Measurements from ENCODE around the gene S100A13. TPM values are rescaled to one million over a fixed set of nuclear protein-coding genes. Genes with fewer than 3 reads are reported as not detected.
"Not testable (repeated sequence)": the region's sequence is repeated elsewhere in the genome, so short reads cannot be mapped to it uniquely, and the experiment has no call there.

S100A13 gene
- polyA plus RNA-seq, 4 donors = 133 to 184 (median 160) TPM

GRCh38 chr1:153575497-153575896 lies 51.8 kb downstream of the S100A13 start:
- DNase-seq (ENCODE audit: low read depth in 4 of 4, low spot score in 2 of 4) = not testable (repeated sequence)

- not testable (repeated sequence) for DNase-seq (ENCODE audit: low read depth in 4 of 4, low spot score in 2 of 4)
Observed at GRCh38 chr1:153575081-153575491, 52.2 kb downstream of the S100A13 start.

- DNase-seq (ENCODE audit: low read depth in 4 of 4, low spot score in 2 of 4) = no peak
Observed at GRCh38 chr1:153573351-153573750, 54.0 kb downstream of the S100A13 start.

- no peak for DNase-seq (ENCODE audit: low read depth in 4 of 4, low spot score in 2 of 4)
Observed at GRCh38 chr1:153572569-153573015, 54.7 kb downstream of the S100A13 start.

- no peak for DNase-seq (ENCODE audit: low read depth in 4 of 4, low spot score in 2 of 4)
Observed at GRCh38 chr1:153571706-153572105, 55.6 kb downstream of the S100A13 start.

- DNase-seq (ENCODE audit: low read depth in 4 of 4, low spot score in 2 of 4) = no peak
Observed at GRCh38 chr1:153570874-153571273, 56.4 kb downstream of the S100A13 start.

GRCh38 chr1:153569465-153569864 lies 57.8 kb downstream of the S100A13 start:
- DNase-seq (ENCODE audit: low read depth in 4 of 4, low spot score in 2 of 4) = no peak

Other genes with a start within 250 kb of the S100A13 start
- gene S100A8, start 236.4 kb downstream of the S100A13 start, polyA plus RNA-seq (ENCODE audit: insufficient read length in 4 of 4) = 10 to 100 TPM in 3 of 4 donors, 1 to 10 TPM in 1; 4.4 to 15.1 (median 12.9) TPM
- not detected for gene S100A7A, start 211.0 kb downstream of the S100A13 start, polyA plus RNA-seq (ENCODE audit: insufficient read length in 4 of 4)
- under 1 TPM in 3 of 4 donors, not detected in 1; 0.32 to 0.87 (median 0.55) TPM for gene S100A7, start 166.9 kb downstream of the S100A13 start, polyA plus RNA-seq (ENCODE audit: insufficient read length in 4 of 4)
- 100 to 1,000 TPM; 184 to 308 (median 260) TPM for gene S100A6, start 91.5 kb downstream of the S100A13 start, polyA plus RNA-seq (ENCODE audit: insufficient read length in 4 of 4)
- 1 to 10 TPM in 2 of 4 donors, under 1 TPM in 2; 0.76 to 1.3 (median 1.1) TPM for gene S100A5, start 86.6 kb downstream of the S100A13 start, polyA plus RNA-seq (ENCODE audit: insufficient read length in 4 of 4)
- gene S100A4, start 81.7 kb downstream of the S100A13 start, polyA plus RNA-seq (ENCODE audit: insufficient read length in 4 of 4) = 10 to 100 TPM; 32.3 to 55.5 (median 47.8) TPM
- gene S100A3, start 78.2 kb downstream of the S100A13 start, polyA plus RNA-seq (ENCODE audit: insufficient read length in 4 of 4) = under 1 TPM in 3 of 4 donors, not detected in 1; 0.46 to 0.52 (median 0.47) TPM
- gene S100A2, start 61.7 kb downstream of the S100A13 start, polyA plus RNA-seq (ENCODE audit: insufficient read length in 4 of 4) = 1 to 10 TPM; 6.0 to 9.8 (median 8.9) TPM
- 100 to 1,000 TPM in 3 of 4 donors, 10 to 100 TPM in 1; 94.1 to 126 (median 109) TPM for gene S100A16, start 14.4 kb downstream of the S100A13 start, polyA plus RNA-seq (ENCODE audit: insufficient read length in 4 of 4)
- gene S100A14, start 11.2 kb downstream of the S100A13 start, polyA plus RNA-seq (ENCODE audit: insufficient read length in 4 of 4) = 10 to 100 TPM; 16.6 to 27.0 (median 22.6) TPM
- gene S100A1, start 929 bp upstream of the S100A13 start, polyA plus RNA-seq (ENCODE audit: insufficient read length in 4 of 4) = 10 to 100 TPM; 20.3 to 36.3 (median 23.9) TPM
- 100 to 1,000 TPM; 116 to 159 (median 133) TPM for gene CHTOP, start 6.6 kb upstream of the S100A13 start, polyA plus RNA-seq (ENCODE audit: insufficient read length in 4 of 4)
- 10 to 100 TPM; 50.0 to 59.6 (median 54.6) TPM for gene SNAPIN, start 31.2 kb upstream of the S100A13 start, polyA plus RNA-seq (ENCODE audit: insufficient read length in 4 of 4)
- gene ILF2, start 43.5 kb upstream of the S100A13 start, polyA plus RNA-seq (ENCODE audit: insufficient read length in 4 of 4) = 100 to 1,000 TPM; 273 to 319 (median 288) TPM
- gene NPR1, start 51.2 kb upstream of the S100A13 start, polyA plus RNA-seq (ENCODE audit: insufficient read length in 4 of 4) = 10 to 100 TPM; 62.7 to 74.5 (median 71.5) TPM
- gene INTS3, start 100.5 kb upstream of the S100A13 start, polyA plus RNA-seq (ENCODE audit: insufficient read length in 4 of 4) = 100 to 1,000 TPM in 2 of 4 donors, 10 to 100 TPM in 2; 77.5 to 158 (median 113) TPM
- 10 to 100 TPM; 29.3 to 41.5 (median 36.4) TPM for gene SLC27A3, start 147.9 kb upstream of the S100A13 start, polyA plus RNA-seq (ENCODE audit: insufficient read length in 4 of 4)

Data from left renal cortex interstitium (tissue), 4 donors.